Astrocyte (in vitro differentiated cells and primary cell): ENCODE measurements around the gene GRK6. TPM values are rescaled to one million over a fixed set of nuclear protein-coding genes. Genes with fewer than 3 reads are reported as not detected.
A peak's percentile ranks its signal among the peaks of the same experiment; 100 is the strongest.

Experiments used
- DNase-seq: peaks from one replicate; pipeline ENCODE4 v3.0.0-alpha.2; 2010; ENCODE audit warnings: low read depth
- FAIRE-seq: peaks from 2 replicates; lab custom pipeline; 2011; peaks lifted over from hg19 to GRCh38; lab: Jason Lieb, UNC
- H2AFZ ChIP-seq: 2 replicates; pipeline ENCODE4 v1.6.0; 2012; ENCODE audit warnings: low read depth, low read length, inconsistent platforms
- H3K27ac ChIP-seq: 2 replicates; pipeline ENCODE4 v1.5.1; 2011; ENCODE audit warnings: low read depth, low read length, inconsistent platforms
- H3K27me3 ChIP-seq: 2 replicates; pipeline ENCODE4 v1.6.0; 2011; ENCODE audit warnings: low read length, inconsistent platforms; ENCODE audit not compliant: insufficient read depth
- H3K36me3 ChIP-seq: 2 replicates; pipeline ENCODE4 v1.5.1; 2011; ENCODE audit warnings: low read length, inconsistent platforms; ENCODE audit not compliant: insufficient read depth
- H3K4me1 ChIP-seq: 2 replicates; pipeline ENCODE4 v1.5.1; 2011; ENCODE audit warnings: low read length, inconsistent platforms; ENCODE audit not compliant: insufficient read depth
- H3K4me2 ChIP-seq: 2 replicates; pipeline ENCODE4 v1.6.0; 2012; ENCODE audit warnings: low read length, inconsistent platforms
- H3K4me3 ChIP-seq: 2 replicates; pipeline ENCODE4 v1.5.1; 2011; ENCODE audit warnings: low read depth, mild to moderate bottlenecking, low read length, inconsistent platforms; ENCODE audit not compliant: insufficient read depth
- H3K79me2 ChIP-seq: 2 replicates; pipeline ENCODE4 v1.6.0; 2012; ENCODE audit warnings: mild to moderate bottlenecking, low read length, inconsistent platforms; ENCODE audit not compliant: insufficient read depth
- H3K9ac ChIP-seq: 2 replicates; pipeline ENCODE4 v1.6.0; 2012; ENCODE audit warnings: mild to moderate bottlenecking, low read length, inconsistent platforms
- H3K9me3 ChIP-seq: 2 replicates; pipeline ENCODE4 v1.5.1; 2012; ENCODE audit warnings: low read depth, mild to moderate bottlenecking, low read length, inconsistent platforms; ENCODE audit not compliant: insufficient read depth
- H4K20me1 ChIP-seq: 2 replicates; pipeline ENCODE4 v1.6.0; 2012; ENCODE audit warnings: low read length, inconsistent platforms; ENCODE audit not compliant: insufficient read depth
- H3K27ac Mint-ChIP-seq: one replicate; pipeline ENCODE4 v1.8.0; 2021; ENCODE audit warnings: mild to moderate bottlenecking, mixed read lengths; ENCODE audit not compliant: unreplicated experiment
- H3K27me3 Mint-ChIP-seq: one replicate; pipeline ENCODE4 v1.8.0; 2021; ENCODE audit warnings: low read depth, mixed read lengths; ENCODE audit not compliant: unreplicated experiment
- H3K36me3 Mint-ChIP-seq: one replicate; pipeline ENCODE4 v1.8.0; 2021; ENCODE audit warnings: low read depth, mixed read lengths; ENCODE audit not compliant: unreplicated experiment
- H3K4me1 Mint-ChIP-seq: one replicate; pipeline ENCODE4 v1.8.0; 2021; ENCODE audit warnings: low read depth, mixed read lengths; ENCODE audit not compliant: unreplicated experiment
- H3K4me3 Mint-ChIP-seq: one replicate; pipeline ENCODE4 v1.8.0; 2021; ENCODE audit warnings: mild to moderate bottlenecking, moderate library complexity, mixed read lengths; ENCODE audit not compliant: unreplicated experiment
- H3K9me3 Mint-ChIP-seq: one replicate; pipeline ENCODE4 v1.8.0; 2021; ENCODE audit warnings: mild to moderate bottlenecking, mixed read lengths; ENCODE audit not compliant: unreplicated experiment
- EZH2 ChIP-seq: IDR thresholded peaks from 2 replicates; pipeline ENCODE4 v1.6.1; 2012; ENCODE audit warnings: mild to moderate bottlenecking, low read length, inconsistent platforms; ENCODE audit not compliant: insufficient read depth
- total RNA-seq: library from RNA; stranded (reverse); gene quantifications from 2 replicates; pipeline ENCODE4 v1.2.1, GENCODE V29; 2021
- TF ChIP-seq, protein P1 (sequence below): IDR thresholded peaks from 2 replicates; pipeline ENCODE4 v1.5.1; 2011; ENCODE audit warnings: low read depth, mild to moderate bottlenecking, inconsistent platforms, low read length, moderate library complexity; ENCODE audit not compliant: insufficient read depth

Gene GRK6
- total RNA-seq, 1 donor from 2014 or later, result 25.9 TPM

DNA sequence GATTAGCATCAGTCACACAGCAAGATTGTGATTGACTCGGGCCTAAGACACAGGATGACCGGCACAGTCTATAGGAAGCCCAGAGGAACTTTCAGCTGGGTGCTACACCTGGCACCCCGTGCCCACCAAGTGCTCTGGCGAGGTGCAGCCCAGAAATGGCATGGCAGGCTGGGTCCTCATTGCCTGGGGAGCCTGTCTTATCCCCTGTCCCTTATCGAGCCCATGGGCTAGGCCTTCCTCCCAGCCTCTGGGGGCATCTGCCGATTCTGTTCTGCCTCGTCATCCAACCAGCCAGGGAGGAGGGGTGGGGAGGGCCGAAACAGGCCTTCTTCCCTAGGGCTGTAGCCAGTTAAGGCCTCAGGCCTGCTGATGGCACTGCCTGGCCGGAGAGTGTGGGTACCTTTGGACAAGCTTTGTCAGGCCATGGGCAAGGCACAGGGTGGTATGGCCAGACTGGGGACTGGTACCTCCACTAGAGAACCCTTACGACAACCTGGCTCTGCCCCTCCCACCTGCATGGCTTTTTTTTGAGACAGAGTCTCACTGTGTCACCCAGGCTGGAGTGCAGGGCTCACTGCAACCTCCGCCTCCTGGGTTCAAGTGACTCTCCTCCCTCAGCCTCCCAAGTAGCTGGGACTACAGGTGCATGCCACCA is 1.6 kb downstream of the GRK6 start:
- Histone ChIP-seq H3K4me3 (peak overlapping the region; percentile 76), H2AFZ (no peak overlapping the region), H3K4me2 (peak overlapping the region; percentile 96), H3K9ac (peak overlapping the region; percentile 93), H3K4me1 (peaks cover 13% of the 10 kb centered on the region), H3K9me3 (no peaks in the 10 kb centered on the region), H3K27me3 (no peaks in the 10 kb centered on the region), H3K36me3 (no peaks in the 10 kb centered on the region), H4K20me1 (peaks cover 44% of the 10 kb centered on the region), H3K79me2 (peaks cover 38% of the 10 kb centered on the region), H3K27ac (no peak overlapping the region)
- H3K27me3 Mint-ChIP-seq, result peaks cover 3% of the 10 kb centered on the region
- TF ChIP-seq EZH2, result no peak
- TF ChIP-seq, protein P1, sequence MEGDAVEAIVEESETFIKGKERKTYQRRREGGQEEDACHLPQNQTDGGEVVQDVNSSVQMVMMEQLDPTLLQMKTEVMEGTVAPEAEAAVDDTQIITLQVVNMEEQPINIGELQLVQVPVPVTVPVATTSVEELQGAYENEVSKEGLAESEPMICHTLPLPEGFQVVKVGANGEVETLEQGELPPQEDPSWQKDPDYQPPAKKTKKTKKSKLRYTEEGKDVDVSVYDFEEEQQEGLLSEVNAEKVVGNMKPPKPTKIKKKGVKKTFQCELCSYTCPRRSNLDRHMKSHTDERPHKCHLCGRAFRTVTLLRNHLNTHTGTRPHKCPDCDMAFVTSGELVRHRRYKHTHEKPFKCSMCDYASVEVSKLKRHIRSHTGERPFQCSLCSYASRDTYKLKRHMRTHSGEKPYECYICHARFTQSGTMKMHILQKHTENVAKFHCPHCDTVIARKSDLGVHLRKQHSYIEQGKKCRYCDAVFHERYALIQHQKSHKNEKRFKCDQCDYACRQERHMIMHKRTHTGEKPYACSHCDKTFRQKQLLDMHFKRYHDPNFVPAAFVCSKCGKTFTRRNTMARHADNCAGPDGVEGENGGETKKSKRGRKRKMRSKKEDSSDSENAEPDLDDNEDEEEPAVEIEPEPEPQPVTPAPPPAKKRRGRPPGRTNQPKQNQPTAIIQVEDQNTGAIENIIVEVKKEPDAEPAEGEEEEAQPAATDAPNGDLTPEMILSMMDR, result no peak
- H3K36me3 Mint-ChIP-seq, result peaks cover 4% of the 10 kb centered on the region
- FAIRE-seq, result no peak
- DNase-seq, result no peak
- H3K27ac Mint-ChIP-seq, result no peak overlapping the region
- peak overlapping the region; percentile 86 for H3K4me3 Mint-ChIP-seq
- peaks cover 9% of the 10 kb centered on the region for H3K4me1 Mint-ChIP-seq
- no peaks in the 10 kb centered on the region for H3K9me3 Mint-ChIP-seq

DNA sequence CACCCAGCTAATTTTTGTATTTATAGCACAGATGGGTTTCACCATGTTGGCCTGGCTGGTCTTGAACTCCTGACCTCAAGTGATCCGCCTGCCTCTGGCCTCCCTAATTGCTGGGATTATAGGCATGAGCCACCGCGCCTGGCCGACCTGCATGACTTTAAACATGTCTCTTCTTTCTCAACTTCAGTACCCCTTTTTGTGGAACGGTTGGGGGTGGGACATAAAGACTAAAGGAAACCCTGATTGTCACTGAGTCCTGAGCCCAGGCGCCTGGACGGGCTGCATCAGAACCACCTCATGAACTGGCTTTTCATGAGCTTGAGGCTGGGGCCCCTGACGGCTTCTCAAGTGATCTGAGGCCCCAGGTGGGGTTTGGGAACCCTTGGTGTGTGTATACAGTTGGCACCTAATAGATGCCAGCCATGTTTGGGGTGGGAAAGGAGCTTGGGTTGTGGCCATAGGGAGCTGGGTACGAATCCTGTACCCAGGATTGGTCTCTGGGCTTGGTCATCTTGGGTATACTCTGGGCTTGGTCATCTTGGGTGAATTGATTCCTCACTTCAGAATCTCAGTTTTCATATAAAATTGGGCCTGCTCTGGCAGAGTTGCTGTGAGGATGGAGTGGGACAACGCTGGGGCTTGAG is 2.2 kb downstream of the GRK6 start:
- Histone ChIP-seq H2AFZ (no peak overlapping the region), H3K27me3 (no peaks in the 10 kb centered on the region), H3K4me2 (peak overlapping the region; percentile 2), H3K9ac (peak overlapping the region; percentile 18), H3K27ac (no peak overlapping the region), H3K4me3 (no peak overlapping the region), H3K79me2 (peaks cover 38% of the 10 kb centered on the region), H3K4me1 (peaks cover 13% of the 10 kb centered on the region), H4K20me1 (peaks cover 44% of the 10 kb centered on the region), H3K9me3 (no peaks in the 10 kb centered on the region), H3K36me3 (no peaks in the 10 kb centered on the region)
- H3K27ac Mint-ChIP-seq, result no peak overlapping the region
- DNase-seq, result no peak
- no peak overlapping the region for H3K4me3 Mint-ChIP-seq
- peaks cover 4% of the 10 kb centered on the region for H3K36me3 Mint-ChIP-seq
- H3K4me1 Mint-ChIP-seq, result peaks cover 9% of the 10 kb centered on the region
- no peaks in the 10 kb centered on the region for H3K9me3 Mint-ChIP-seq
- FAIRE-seq, result no peak
- peaks cover 3% of the 10 kb centered on the region for H3K27me3 Mint-ChIP-seq
- TF ChIP-seq EZH2, result no peak

DNA sequence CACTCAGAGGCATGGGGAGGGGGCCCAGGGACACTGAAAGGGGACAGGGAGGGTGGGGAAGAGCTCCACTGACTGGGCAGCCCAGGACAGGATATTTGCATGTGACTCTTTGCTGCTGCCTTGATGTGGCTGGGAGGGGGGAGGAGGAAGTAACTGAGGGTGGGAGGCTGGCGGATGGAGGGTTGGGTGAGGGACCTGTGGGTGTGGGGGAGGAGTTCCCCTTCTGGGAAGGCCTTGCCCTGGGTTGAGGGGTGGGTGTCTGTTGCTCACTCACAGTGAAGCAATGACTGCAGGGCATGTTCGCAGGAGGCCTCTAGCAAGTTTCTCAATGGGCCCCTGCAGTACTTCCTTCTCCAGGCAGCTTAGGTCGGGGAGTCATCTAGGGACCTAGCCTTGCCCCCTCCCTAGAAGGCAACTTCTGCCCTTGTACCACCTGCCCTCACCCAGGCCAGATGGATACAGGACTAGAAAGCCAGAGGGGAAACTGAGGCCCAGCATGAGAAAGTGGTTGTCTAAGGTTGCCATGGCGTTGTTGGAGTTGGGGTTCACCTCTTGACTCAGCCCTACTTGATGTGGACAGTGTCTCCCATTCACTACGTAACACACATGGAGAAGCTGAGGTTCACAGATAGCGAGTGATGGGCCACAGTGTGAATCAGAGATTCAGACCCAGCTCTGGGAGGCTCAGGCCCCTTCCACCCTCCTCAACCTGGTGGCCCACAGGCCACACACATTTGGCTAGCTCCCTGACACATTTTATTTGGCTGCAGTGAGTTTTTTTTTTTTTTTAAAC is 3.0 kb downstream of the GRK6 start:
- TF ChIP-seq, protein P1, result no peak
- no peak for TF ChIP-seq EZH2
- H3K9ac ChIP-seq, result peak overlapping the region; percentile 18
- no peaks in the 10 kb centered on the region for H3K27me3 ChIP-seq
- H2AFZ ChIP-seq, result no peak overlapping the region
- H3K27ac Mint-ChIP-seq, result no peak overlapping the region
- H3K36me3 ChIP-seq, result peaks cover 3% of the 10 kb centered on the region
- no peaks in the 10 kb centered on the region for H3K9me3 Mint-ChIP-seq
- H3K27ac ChIP-seq, result no peak overlapping the region
- peaks cover 9% of the 10 kb centered on the region for H3K4me1 Mint-ChIP-seq
- no peak overlapping the region for H3K4me2 ChIP-seq
- H3K79me2 ChIP-seq, result peaks cover 38% of the 10 kb centered on the region
- no peak for DNase-seq
- no peak overlapping the region for H3K4me3 ChIP-seq
- no peaks in the 10 kb centered on the region for H3K27me3 Mint-ChIP-seq
- H4K20me1 ChIP-seq, result peaks cover 44% of the 10 kb centered on the region
- H3K36me3 Mint-ChIP-seq, result peaks cover 4% of the 10 kb centered on the region
- peaks cover 13% of the 10 kb centered on the region for H3K4me1 ChIP-seq
- no peak for FAIRE-seq
- H3K9me3 ChIP-seq, result no peaks in the 10 kb centered on the region
- H3K4me3 Mint-ChIP-seq, result no peak overlapping the region
